WTC11 (cell line): ENCODE data around the gene PAM16. TPM values are rescaled to one million over a fixed set of nuclear protein-coding genes. Genes with fewer than 3 reads are reported as not detected.
A peak's percentile ranks its signal among the peaks of the same experiment; 100 is the strongest.

ENCODE experiments used
- ATAC-seq: fragments of 200-7000 bp; cut with Tn5 transposase; 2 replicates; pipeline ENCODE4 v1.10.0; 2021; ENCODE audit warnings: mild to moderate bottlenecking, moderate library complexity
- CTCF ChIA-PET: fragments of 300-600 bp; sonication (Branson Sonifier 250); formaldehyde crosslinking; loops from one replicate; lab custom pipeline; 2021; ENCODE audit warnings: antibody characterized with exemption; lab: Charles Lee
- POLR2A ChIA-PET: fragments of 350-600 bp; sonication (Branson Sonifier 250); formaldehyde crosslinking; loops from one replicate; lab custom pipeline; 2021; ENCODE audit warnings: antibody characterized with exemption; lab: Charles Lee
- DNase-seq: peaks from one replicate; pipeline ENCODE4 v3.0.0; 2021; ENCODE audit warnings: low spot score
- H3K27ac Mint-ChIP-seq: 2 replicates; pipeline ENCODE4 v1.8.0; 2021; ENCODE audit warnings: mixed read lengths
- H3K27me3 Mint-ChIP-seq: 2 replicates; pipeline ENCODE4 v1.8.0; 2021; ENCODE audit warnings: low read depth, mild to moderate bottlenecking, moderate library complexity, mixed read lengths
- H3K36me3 Mint-ChIP-seq: 2 replicates; pipeline ENCODE4 v1.8.0; 2021; ENCODE audit warnings: mixed read lengths
- H3K4me1 Mint-ChIP-seq: 2 replicates; pipeline ENCODE4 v1.8.0; 2022; ENCODE audit warnings: mixed read lengths
- H3K4me3 Mint-ChIP-seq: 2 replicates; pipeline ENCODE4 v1.8.0; 2021; ENCODE audit warnings: mild to moderate bottlenecking, moderate library complexity, mixed read lengths
- H3K9me3 Mint-ChIP-seq: 2 replicates; pipeline ENCODE4 v1.8.0; 2021; ENCODE audit warnings: mixed read lengths
- CBFB ChIP-seq: sonication (generic); formaldehyde crosslinking; IDR thresholded peaks from 2 replicates; pipeline ENCODE4 v1.8.1; 2022; ENCODE audit warnings: mild to moderate bottlenecking, low read depth, missing genetic modification reagents
- CTCF ChIP-seq: fragments of 200-600 bp; IDR thresholded peaks from 2 replicates; pipeline ENCODE4 v1.8.0; 2022; ENCODE audit warnings: antibody characterized with exemption
- E2F1 ChIP-seq: sonication (generic); formaldehyde crosslinking; IDR thresholded peaks from 2 replicates; pipeline ENCODE4 v1.8.0; 2022; ENCODE audit warnings: mild to moderate bottlenecking, missing genetic modification reagents
- FOXK1 ChIP-seq: sonication (generic); formaldehyde crosslinking; IDR thresholded peaks from 2 replicates; pipeline ENCODE4 v1.8.0; 2022; ENCODE audit warnings: mild to moderate bottlenecking, moderate library complexity, missing genetic modification reagents
- FOXP4 ChIP-seq: sonication (generic); formaldehyde crosslinking; IDR thresholded peaks from 2 replicates; pipeline ENCODE4 v1.8.0; 2022; ENCODE audit warnings: mild to moderate bottlenecking, missing genetic modification reagents
- GABPB1 ChIP-seq: sonication (generic); formaldehyde crosslinking; IDR thresholded peaks from 2 replicates; pipeline ENCODE4 v1.8.1; 2023; ENCODE audit warnings: mild to moderate bottlenecking, missing genetic modification reagents
- HMGA2 ChIP-seq: fragments of 250-450 bp; sonication (Bioruptor Pico); IDR thresholded peaks from 2 replicates; pipeline ENCODE4 v1.4.0; 2021; ENCODE audit warnings: mild to moderate bottlenecking, moderate library complexity
- IRF1 ChIP-seq: sonication (generic); formaldehyde crosslinking; IDR thresholded peaks from 2 replicates; pipeline ENCODE4 v1.8.0; 2023; ENCODE audit warnings: missing genetic modification reagents
- MLX ChIP-seq: sonication (generic); formaldehyde crosslinking; IDR thresholded peaks from 2 replicates; pipeline ENCODE4 v1.8.1; 2023; ENCODE audit warnings: mild to moderate bottlenecking, missing genetic modification reagents, moderate library complexity
- NFATC4 ChIP-seq: fragments of 250-450 bp; sonication (Bioruptor Pico); IDR thresholded peaks from 2 replicates; pipeline ENCODE4 v1.9.0; 2021; ENCODE audit warnings: mild to moderate bottlenecking
- NR1H2 ChIP-seq: sonication (generic); formaldehyde crosslinking; IDR thresholded peaks from 2 replicates; pipeline ENCODE4 v1.9.0; 2021; ENCODE audit warnings: mild to moderate bottlenecking, moderate library complexity, missing genetic modification reagents
- STAT6 ChIP-seq: sonication (generic); formaldehyde crosslinking; conservative IDR thresholded peaks from 2 replicates; pipeline ENCODE4 v1.8.1; 2023; ENCODE audit warnings: mild to moderate bottlenecking, low read depth, missing genetic modification reagents, moderate library complexity
- TEAD4 ChIP-seq: sonication (generic); formaldehyde crosslinking; IDR thresholded peaks from 2 replicates; pipeline ENCODE4 v1.8.0; 2022; ENCODE audit warnings: mild to moderate bottlenecking, missing genetic modification reagents
- TP53 ChIP-seq: sonication (generic); formaldehyde crosslinking; IDR thresholded peaks from 2 replicates; pipeline ENCODE4 v1.8.1; 2023; ENCODE audit warnings: mild to moderate bottlenecking, missing genetic modification reagents
- USF1 ChIP-seq: sonication (generic); formaldehyde crosslinking; IDR thresholded peaks from 2 replicates; pipeline ENCODE4 v1.8.0; 2022; ENCODE audit warnings: mild to moderate bottlenecking, missing genetic modification reagents
- USF2 ChIP-seq: sonication (generic); formaldehyde crosslinking; IDR thresholded peaks from 2 replicates; pipeline ENCODE4 v1.8.1; 2023; ENCODE audit warnings: mild to moderate bottlenecking, missing genetic modification reagents, moderate library complexity
- ZNF121 ChIP-seq: sonication (generic); formaldehyde crosslinking; IDR thresholded peaks from 2 replicates; pipeline ENCODE4 v1.8.0; 2023; ENCODE audit warnings: missing genetic modification reagents
- ZNF317 ChIP-seq: sonication (generic); formaldehyde crosslinking; IDR thresholded peaks from 2 replicates; pipeline ENCODE4 v1.8.1; 2023; ENCODE audit warnings: low read depth, mild to moderate bottlenecking, moderate library complexity, missing genetic modification reagents, borderline replicate concordance
- total RNA-seq: library from RNA; stranded (reverse); gene quantifications from 3 replicates; pipeline ENCODE4 v1.2.3, GENCODE V29; 2021

PAM16 gene
- total RNA-seq, 1 experiment from 2014 or later, result 88.9 TPM

GRCh38 chr16:4330277-4330874 is 20.7 kb downstream of the PAM16 start:
- H3K9me3 Mint-ChIP-seq, result no peaks in the 10 kb centered on the region
- peaks cover 18% of the 10 kb centered on the region for H3K4me1 Mint-ChIP-seq
- TF ChIP-seq USF1 (CRISPR knock-in tag) (no peak), CTCF (peak; percentile 93)
- ATAC-seq (peak; percentile 27), DNase-seq (peak; percentile 86)
- H3K27ac Mint-ChIP-seq, result no peak overlapping the region
- POLR2A ChIA-PET, result interaction anchor here (0.7 to 1.1 kb wide), 2 partner anchors 57 to 76 kb away, joined by 3 to 4 read pairs; no protein-coding TSS in a partner anchor
- no peaks in the 10 kb centered on the region for H3K27me3 Mint-ChIP-seq
- CTCF ChIA-PET, result interaction anchor here (0.6 to 9.3 kb wide), 21 partner anchors 9 to 391 kb away, joined by 3 to 185 read pairs (median 5); partner anchors contain the start of genes GLIS2, PAM16 and TFAP4
- no peak overlapping the region for H3K4me3 Mint-ChIP-seq
- no peaks in the 10 kb centered on the region for H3K36me3 Mint-ChIP-seq

GRCh38 chr16:4328782-4329775 is 22.0 kb downstream of the PAM16 start:
- H3K4me1 Mint-ChIP-seq, result peaks cover 24% of the 10 kb centered on the region
- DNase-seq, result no peak
- peak overlapping the region; percentile 87 for H3K27ac Mint-ChIP-seq
- no peak overlapping the region for H3K4me3 Mint-ChIP-seq
- CTCF ChIA-PET, result interaction anchor here (0.6 to 9.3 kb wide), 28 partner anchors 9 to 346 kb away, joined by 3 to 185 read pairs (median 7); partner anchors contain the start of genes GLIS2, PAM16 and TFAP4
- H3K27me3 Mint-ChIP-seq, result no peaks in the 10 kb centered on the region
- POLR2A ChIA-PET, result interaction anchor here (0.6 to 2.3 kb wide), 8 partner anchors 18 to 75 kb away, joined by 3 to 12 read pairs (median 4); partner anchors contain the start of genes PAM16 and TFAP4
- ATAC-seq, result no peak
- no peaks in the 10 kb centered on the region for H3K9me3 Mint-ChIP-seq
- H3K36me3 Mint-ChIP-seq, result no peaks in the 10 kb centered on the region
- TF ChIP-seq E2F1 (CRISPR knock-in tag) (no peak), STAT6 (no peak), NFATC4 (CRISPR knock-in tag) (no peak), ZNF317 (CRISPR knock-in tag) (no peak), HMGA2 (CRISPR knock-in tag) (no peak), GABPB1 (CRISPR knock-in tag) (no peak), IRF1 (CRISPR knock-in tag) (no peak), CBFB (CRISPR knock-in tag) (no peak), TP53 (CRISPR knock-in tag) (no peak), MLX (CRISPR knock-in tag) (no peak), USF2 (CRISPR knock-in tag) (no peak), NR1H2 (CRISPR knock-in tag) (no peak), TEAD4 (CRISPR knock-in tag) (no peak), ZNF121 (CRISPR knock-in tag) (no peak), FOXK1 (no peak), FOXP4 (CRISPR knock-in tag) (no peak)
